H9 (cell line): ENCODE measurements around the gene PIP4K2A. TPM values are rescaled to one million over a fixed set of nuclear protein-coding genes. Genes with fewer than 3 reads are reported as not detected.

Experiments
- DNase-seq: peaks from one replicate; pipeline ENCODE4 v3.0.0-alpha.2; 2017
- H2AFZ ChIP-seq: one replicate; pipeline ENCODE4 v1.6.1; 2013; ENCODE audit warnings: mild to moderate bottlenecking, low read length, control low read depth, moderate library complexity
- H2AK5ac ChIP-seq: 2 replicates; pipeline ENCODE4 v1.6.1; 2013; ENCODE audit warnings: low read length, control low read depth, mixed read lengths; ENCODE audit not compliant: insufficient read length
- H2BK120ac ChIP-seq: one replicate; pipeline ENCODE4 v1.6.1; 2013; ENCODE audit warnings: low read depth, mild to moderate bottlenecking, low read length, control low read depth, inconsistent platforms; ENCODE audit not compliant: poor library complexity, severe bottlenecking
- H2BK12ac ChIP-seq: 2 replicates; pipeline ENCODE4 v1.6.1; 2013; ENCODE audit warnings: low read length, control low read depth, mixed read lengths, low read depth; ENCODE audit not compliant: insufficient read length
- H2BK15ac ChIP-seq: 2 replicates; pipeline ENCODE4 v1.6.1; 2013; ENCODE audit warnings: low read depth, low read length, control low read depth
- H2BK20ac ChIP-seq: one replicate; pipeline ENCODE4 v1.6.1; 2013; ENCODE audit warnings: low read depth, mild to moderate bottlenecking, low read length, control low read depth, inconsistent platforms; ENCODE audit not compliant: poor library complexity, severe bottlenecking
- H2BK5ac ChIP-seq: 2 replicates; pipeline ENCODE4 v1.6.1; 2013; ENCODE audit warnings: low read length, control low read depth, mixed read lengths; ENCODE audit not compliant: insufficient read length
- H3K14ac ChIP-seq: 2 replicates; pipeline ENCODE4 v1.6.1; 2013; ENCODE audit warnings: low read length, control low read depth; ENCODE audit not compliant: insufficient read depth
- H3K18ac ChIP-seq: 2 replicates; pipeline ENCODE4 v1.6.1; 2013; ENCODE audit warnings: low read depth, mild to moderate bottlenecking, mixed read lengths, low read length, control low read depth; ENCODE audit not compliant: insufficient read length
- H3K23ac ChIP-seq: 2 replicates; pipeline ENCODE4 v1.6.1; 2013; ENCODE audit warnings: low read length, control low read depth, mixed read lengths, low read depth; ENCODE audit not compliant: insufficient read length
- H3K23me2 ChIP-seq: 2 replicates; pipeline ENCODE4 v1.6.1; 2013; ENCODE audit warnings: low read depth, mild to moderate bottlenecking, mixed read lengths, low read length, control low read depth; ENCODE audit not compliant: insufficient read length, poor library complexity, severe bottlenecking
- H3K27ac ChIP-seq: 2 replicates; pipeline ENCODE4 v1.5.1; 2013; ENCODE audit warnings: low read length, control low read depth, mixed read lengths, low read depth; ENCODE audit not compliant: insufficient read length
- H3K27me3 ChIP-seq: 2 replicates; pipeline ENCODE4 v1.6.1; 2013; ENCODE audit warnings: low read length, control low read depth, inconsistent platforms; ENCODE audit not compliant: insufficient read depth
- H3K4ac ChIP-seq: 2 replicates; pipeline ENCODE4 v1.6.1; 2013; ENCODE audit warnings: low read depth, mild to moderate bottlenecking, control low read depth, inconsistent platforms, low read length, moderate library complexity
- H3K4me1 ChIP-seq: 2 replicates; pipeline ENCODE4 v1.6.1; 2013; ENCODE audit warnings: low read length, control low read depth, inconsistent platforms; ENCODE audit not compliant: insufficient read depth
- H3K4me2 ChIP-seq: 2 replicates; pipeline ENCODE4 v1.6.1; 2013; ENCODE audit warnings: low read length, control low read depth, mixed read lengths; ENCODE audit not compliant: insufficient read length, insufficient read depth
- H3K56ac ChIP-seq: 2 replicates; pipeline ENCODE4 v1.6.1; 2013; ENCODE audit warnings: low read depth, mild to moderate bottlenecking, mixed read lengths, low read length, control low read depth; ENCODE audit not compliant: insufficient read length
- H3K79me1 ChIP-seq: 2 replicates; pipeline ENCODE4 v1.6.1; 2013; ENCODE audit warnings: low read depth, mild to moderate bottlenecking, moderate library complexity, low read length, control low read depth, inconsistent platforms; ENCODE audit not compliant: insufficient read depth, poor library complexity, severe bottlenecking
- H3K79me2 ChIP-seq: 2 replicates; pipeline ENCODE4 v1.6.1; 2013; ENCODE audit warnings: low read length, control low read depth, inconsistent platforms; ENCODE audit not compliant: insufficient read depth
- H3K9ac ChIP-seq: 2 replicates; pipeline ENCODE4 v1.6.1; 2013; ENCODE audit warnings: low read length, control low read depth, mixed read lengths; ENCODE audit not compliant: insufficient read length; ENCODE audit errors: extremely low read depth
- H3K9me3 ChIP-seq: one replicate; pipeline ENCODE4 v1.6.1; 2013; ENCODE audit warnings: low read depth, low read length, inconsistent platforms; ENCODE audit not compliant: control insufficient read depth
- H3T11ph ChIP-seq: one replicate; pipeline ENCODE4 v1.6.1; 2013; ENCODE audit warnings: mild to moderate bottlenecking, low read length, control low read depth, inconsistent platforms
- H4K20me1 ChIP-seq: one replicate; pipeline ENCODE4 v1.6.1; 2013; ENCODE audit not compliant: control insufficient read depth, insufficient read length, insufficient read depth
- H4K5ac ChIP-seq: 2 replicates; pipeline ENCODE4 v1.6.1; 2013; ENCODE audit warnings: low read depth, mild to moderate bottlenecking, mixed read lengths, low read length, control low read depth; ENCODE audit not compliant: insufficient read length
- H4K8ac ChIP-seq: replicated peaks from 2 replicates; pipeline ENCODE4 v1.6.1; 2013; ENCODE audit warnings: low read length, control low read depth, mixed read lengths, low read depth; ENCODE audit not compliant: insufficient read length
- H4K91ac ChIP-seq: 2 replicates; pipeline ENCODE4 v1.6.1; 2013; ENCODE audit warnings: low read depth, mild to moderate bottlenecking, moderate library complexity, mixed read lengths, low read length, control low read depth; ENCODE audit not compliant: insufficient read length
- H3K27ac Mint-ChIP-seq, 3 experiments: 2 replicates in 2 of 3; 3 replicates in 1 of 3; pipeline ENCODE4 v1.8.0; 2020 to 2021; ENCODE audit warnings: mixed read lengths in 3 of 3, mild to moderate bottlenecking in 1 of 3, moderate library complexity in 1 of 3
- H3K27me3 Mint-ChIP-seq: 2 replicates; pipeline ENCODE4 v1.8.0; 2021; ENCODE audit warnings: low read depth, mild to moderate bottlenecking, moderate library complexity, mixed read lengths
- H3K36me3 Mint-ChIP-seq, 3 experiments: 2 replicates in 2 of 3; 3 replicates in 1 of 3; pipeline ENCODE4 v1.8.0; 2020 to 2021; ENCODE audit warnings: low read depth in 3 of 3, mixed read lengths in 3 of 3; ENCODE audit not compliant: insufficient read depth in 1 of 3
- H3K4me1 Mint-ChIP-seq, 2 experiments: 2 replicates each; pipeline ENCODE4 v1.8.0; 2020; ENCODE audit warnings: mixed read lengths in 2 of 2
- H3K4me3 Mint-ChIP-seq, 2 experiments: 2 replicates in 1 of 2; 3 replicates in 1 of 2; pipeline ENCODE4 v1.8.0; 2020 to 2021; ENCODE audit warnings: mild to moderate bottlenecking in 2 of 2, mixed read lengths in 2 of 2, moderate library complexity in 1 of 2
- H3K9me3 Mint-ChIP-seq, 2 experiments: 2 replicates in 1 of 2; 3 replicates in 1 of 2; pipeline ENCODE4 v1.8.0; 2020; ENCODE audit warnings: mild to moderate bottlenecking in 2 of 2, mixed read lengths in 2 of 2, moderate library complexity in 1 of 2
- whole genome bisulfite sequencing: extraction: QIAGEN DNeasy Blood & Tissue Kit; methylation state at CpG from one replicate; pipeline ENCODE4 v1.1.7; 2013; ENCODE audit warnings: missing lambda C conversion rate, low lambda C conversion rate, mixed read lengths; ENCODE audit not compliant: insufficient read length; ENCODE audit errors: extremely low coverage; 5-methylcytosine and 5-hydroxymethylcytosine counted together
- total RNA-seq: library from RNA; stranded (reverse); gene quantifications from 2 replicates; pipeline ENCODE4 v1.2.1, GENCODE V29; 2021
- TF ChIP-seq, protein P1 (sequence below): fragments of 200-600 bp; sonication (generic); conservative IDR thresholded peaks from 3 replicates; pipeline ENCODE4 v1.8.0; 2021; ENCODE audit warnings: antibody characterized with exemption, mild to moderate bottlenecking

PIP4K2A gene
- total RNA-seq, 1 experiment from 2014 or later: 33.6 TPM

DNA sequence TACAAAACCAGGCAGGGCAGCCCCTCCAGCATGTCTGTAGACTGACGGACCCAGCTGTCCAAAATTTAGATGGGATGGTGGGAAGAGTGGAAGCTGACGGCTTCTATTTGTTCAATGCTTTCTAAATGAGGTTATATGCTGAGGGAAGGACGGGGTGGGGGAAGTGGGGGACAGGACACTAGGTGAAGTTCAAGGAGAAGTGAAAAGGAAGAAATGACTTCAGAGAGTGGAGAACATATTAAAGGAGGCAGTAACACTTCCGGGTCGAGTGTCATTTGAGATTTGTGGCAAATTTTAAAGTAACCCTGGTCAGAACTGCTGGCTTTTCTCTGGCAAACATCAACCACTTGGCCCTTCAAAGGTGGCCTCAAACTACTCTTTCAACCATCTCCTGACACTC lies 9.4 kb downstream of the PIP4K2A start:
- H3K23ac ChIP-seq: no peak overlapping the region
- no peak overlapping the region for H3T11ph ChIP-seq
- H3K9me3 ChIP-seq: no peaks in the 10 kb centered on the region
- H2BK120ac ChIP-seq: no peak overlapping the region
- no peaks in the 10 kb centered on the region for H3K23me2 ChIP-seq
- TF ChIP-seq, protein P1, sequence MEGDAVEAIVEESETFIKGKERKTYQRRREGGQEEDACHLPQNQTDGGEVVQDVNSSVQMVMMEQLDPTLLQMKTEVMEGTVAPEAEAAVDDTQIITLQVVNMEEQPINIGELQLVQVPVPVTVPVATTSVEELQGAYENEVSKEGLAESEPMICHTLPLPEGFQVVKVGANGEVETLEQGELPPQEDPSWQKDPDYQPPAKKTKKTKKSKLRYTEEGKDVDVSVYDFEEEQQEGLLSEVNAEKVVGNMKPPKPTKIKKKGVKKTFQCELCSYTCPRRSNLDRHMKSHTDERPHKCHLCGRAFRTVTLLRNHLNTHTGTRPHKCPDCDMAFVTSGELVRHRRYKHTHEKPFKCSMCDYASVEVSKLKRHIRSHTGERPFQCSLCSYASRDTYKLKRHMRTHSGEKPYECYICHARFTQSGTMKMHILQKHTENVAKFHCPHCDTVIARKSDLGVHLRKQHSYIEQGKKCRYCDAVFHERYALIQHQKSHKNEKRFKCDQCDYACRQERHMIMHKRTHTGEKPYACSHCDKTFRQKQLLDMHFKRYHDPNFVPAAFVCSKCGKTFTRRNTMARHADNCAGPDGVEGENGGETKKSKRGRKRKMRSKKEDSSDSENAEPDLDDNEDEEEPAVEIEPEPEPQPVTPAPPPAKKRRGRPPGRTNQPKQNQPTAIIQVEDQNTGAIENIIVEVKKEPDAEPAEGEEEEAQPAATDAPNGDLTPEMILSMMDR: no peak
- H3K18ac ChIP-seq: no peak overlapping the region
- H3K56ac ChIP-seq: no peak overlapping the region
- H3K79me1 ChIP-seq: peaks cover 9% of the 10 kb centered on the region
- H3K27me3 Mint-ChIP-seq: no peaks in the 10 kb centered on the region
- no peak overlapping the region for H2BK12ac ChIP-seq
- no peak overlapping the region for H4K5ac ChIP-seq
- no peak overlapping the region for H3K4me2 ChIP-seq
- no peaks in the 10 kb centered on the region for H3K27me3 ChIP-seq
- H3K9ac ChIP-seq: no peak overlapping the region
- H3K4me1 ChIP-seq: peaks cover 12% of the 10 kb centered on the region; the same call in 1 of the 2 replicates
- H3K27ac ChIP-seq: no peak overlapping the region
- no peak overlapping the region for H3K14ac ChIP-seq
- no peak for DNase-seq
- H4K91ac ChIP-seq: no peak overlapping the region
- H2AFZ ChIP-seq: no peak overlapping the region
- no peak overlapping the region for H2BK15ac ChIP-seq
- H3K36me3 Mint-ChIP-seq: peaks cover 0 to 11% (median 1%) of the 10 kb centered on the region in 3 experiments; a peak in 4 of 7 replicates
- H3K4me3 Mint-ChIP-seq: no peak overlapping the region
- H3K79me2 ChIP-seq: peaks cover 47% of the 10 kb centered on the region; the same call in 1 of the 2 replicates
- whole genome bisulfite sequencing: no CpG with 5 or more reads among the region's 5 CpGs
- H4K20me1 ChIP-seq: no peaks in the 10 kb centered on the region
- peak overlapping the region in 1 of 3 experiments; percentile 63; a peak in 1 of 7 replicates for H3K27ac Mint-ChIP-seq
- no peak overlapping the region for H2AK5ac ChIP-seq
- H2BK5ac ChIP-seq: no peak overlapping the region
- no peak overlapping the region for H4K8ac ChIP-seq
- peaks cover 40 to 48% of the 10 kb centered on the region in 2 experiments for H3K4me1 Mint-ChIP-seq
- H3K4ac ChIP-seq: no peak overlapping the region
- no peak overlapping the region for H2BK20ac ChIP-seq
- H3K9me3 Mint-ChIP-seq: no peaks in the 10 kb centered on the region; a peak in 1 of 5 replicates
